Measurements from ENCODE around the gene PRM3. TPM values are rescaled to one million over a fixed set of nuclear protein-coding genes. Genes with fewer than 3 reads are reported as not detected.

PRM3 gene
- total RNA-seq, 1 experiment from 2014 or later, result not detected

GRCh38 chr16:11250786-11251524, 22.5 kb downstream of the PRM3 start:
- H3K9me3 Mint-ChIP-seq (ENCODE audit: low read depth, unreplicated experiment), result no peaks in the 10 kb centered on the region

GRCh38 chr16:11250091-11250785, 23.2 kb downstream of the PRM3 start:
- BruUV-seq (replicated peaks), result no TSS peak
- DNase-seq, result no peak
- Mint-ChIP-seq H3K36me3 (ENCODE audit: insufficient read depth, unreplicated experiment) (peaks cover 14% of the 10 kb centered on the region), H3K27me3 (ENCODE audit: unreplicated experiment) (no peaks in the 10 kb centered on the region), H3K9me3 (ENCODE audit: low read depth, unreplicated experiment) (no peaks in the 10 kb centered on the region), H3K27ac (ENCODE audit: unreplicated experiment) (no peak overlapping the region), H3K4me3 (ENCODE audit: low read depth, unreplicated experiment) (no peak overlapping the region), H3K4me1 (ENCODE audit: low read depth, unreplicated experiment) (no peaks in the 10 kb centered on the region)
- CTCF ChIA-PET, result interaction anchor here (0.7 kb wide), 1 partner anchor 150 kb away, joined by 3 read pairs; no protein-coding TSS in a partner anchor
- intact Hi-C loops (cut with micrococcal nuclease; ENCODE audit: unreplicated experiment), result loop anchor here (10.0 kb wide), 2 partner anchors 115 to 145 kb away; no protein-coding TSS in a partner anchor
- TF ChIP-seq, protein P1, sequence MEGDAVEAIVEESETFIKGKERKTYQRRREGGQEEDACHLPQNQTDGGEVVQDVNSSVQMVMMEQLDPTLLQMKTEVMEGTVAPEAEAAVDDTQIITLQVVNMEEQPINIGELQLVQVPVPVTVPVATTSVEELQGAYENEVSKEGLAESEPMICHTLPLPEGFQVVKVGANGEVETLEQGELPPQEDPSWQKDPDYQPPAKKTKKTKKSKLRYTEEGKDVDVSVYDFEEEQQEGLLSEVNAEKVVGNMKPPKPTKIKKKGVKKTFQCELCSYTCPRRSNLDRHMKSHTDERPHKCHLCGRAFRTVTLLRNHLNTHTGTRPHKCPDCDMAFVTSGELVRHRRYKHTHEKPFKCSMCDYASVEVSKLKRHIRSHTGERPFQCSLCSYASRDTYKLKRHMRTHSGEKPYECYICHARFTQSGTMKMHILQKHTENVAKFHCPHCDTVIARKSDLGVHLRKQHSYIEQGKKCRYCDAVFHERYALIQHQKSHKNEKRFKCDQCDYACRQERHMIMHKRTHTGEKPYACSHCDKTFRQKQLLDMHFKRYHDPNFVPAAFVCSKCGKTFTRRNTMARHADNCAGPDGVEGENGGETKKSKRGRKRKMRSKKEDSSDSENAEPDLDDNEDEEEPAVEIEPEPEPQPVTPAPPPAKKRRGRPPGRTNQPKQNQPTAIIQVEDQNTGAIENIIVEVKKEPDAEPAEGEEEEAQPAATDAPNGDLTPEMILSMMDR (IDR thresholded peaks at IDR 0.05; ENCODE audit: unreplicated experiment), result no peak

More at GRCh38 chr16:11250786-11251524, 22.5 kb downstream of the PRM3 start:
- no peak overlapping the region for H3K4me3 Mint-ChIP-seq (ENCODE audit: low read depth, unreplicated experiment)
- CTCF ChIA-PET, result interaction anchor here (0.7 kb wide), 1 partner anchor 151 kb away, joined by 3 read pairs; no protein-coding TSS in a partner anchor
- intact Hi-C loops (cut with micrococcal nuclease; ENCODE audit: unreplicated experiment), result loop anchor here (10.0 kb wide), 2 partner anchors 116 to 146 kb away; no protein-coding TSS in a partner anchor
- H3K27ac Mint-ChIP-seq (ENCODE audit: unreplicated experiment), result no peak overlapping the region
- no TSS peak for BruUV-seq (replicated peaks)
- H3K4me1 Mint-ChIP-seq (ENCODE audit: low read depth, unreplicated experiment), result no peaks in the 10 kb centered on the region
- no peaks in the 10 kb centered on the region for H3K27me3 Mint-ChIP-seq (ENCODE audit: unreplicated experiment)
- DNase-seq, result no peak
- peaks cover 21% of the 10 kb centered on the region for H3K36me3 Mint-ChIP-seq (ENCODE audit: insufficient read depth, unreplicated experiment)
- TF ChIP-seq, protein P1 (IDR thresholded peaks at IDR 0.05; ENCODE audit: unreplicated experiment), result no peak

DNA sequence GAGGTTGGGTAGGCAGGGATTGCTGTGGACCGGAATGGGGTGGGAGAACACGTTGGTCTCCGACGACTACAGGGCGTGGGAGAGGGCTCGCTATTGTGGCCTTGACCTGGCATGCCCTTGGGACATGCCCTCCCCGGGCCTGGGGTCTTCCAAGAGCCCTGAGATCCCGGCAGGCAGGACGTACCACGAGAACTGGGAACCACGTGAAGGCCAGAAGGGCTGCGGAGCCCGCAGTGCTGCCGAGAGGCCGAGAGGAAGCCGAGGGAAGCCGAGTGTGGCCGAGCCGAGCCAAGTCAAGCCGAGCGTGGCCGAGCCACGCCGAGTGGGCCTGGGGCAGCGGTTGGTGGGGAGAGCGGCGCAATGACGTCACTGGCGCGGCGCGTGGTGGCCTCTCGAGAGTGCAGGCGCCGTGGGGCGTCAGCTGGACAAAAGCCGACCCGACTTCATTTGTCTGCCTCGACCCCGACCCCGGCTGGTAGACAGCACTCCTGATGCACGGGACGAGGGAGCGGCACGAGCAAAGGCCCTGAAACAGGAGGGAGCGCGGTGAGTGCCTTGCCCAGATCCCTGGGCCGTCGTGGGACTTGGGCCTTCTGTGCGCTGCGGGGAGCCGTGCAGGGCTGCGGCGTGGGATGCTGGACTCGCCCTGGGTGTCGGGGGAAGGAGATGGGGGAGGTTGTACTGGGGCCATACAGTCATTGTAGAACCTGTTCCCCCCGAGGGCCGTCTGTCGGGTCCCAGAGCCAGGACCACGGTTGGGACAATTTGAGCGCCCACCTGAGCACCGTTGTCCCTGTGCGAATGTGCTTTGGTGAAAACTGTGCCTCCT, 24.0 kb downstream of the PRM3 start:
- BruUV-seq (replicated peaks), result no TSS peak
- TF ChIP-seq, protein P1 (IDR thresholded peaks at IDR 0.05; ENCODE audit: unreplicated experiment), result no peak
- Mint-ChIP-seq H3K27me3 (ENCODE audit: unreplicated experiment) (no peaks in the 10 kb centered on the region), H3K9me3 (ENCODE audit: low read depth, unreplicated experiment) (no peaks in the 10 kb centered on the region), H3K36me3 (ENCODE audit: insufficient read depth, unreplicated experiment) (peaks cover 6% of the 10 kb centered on the region), H3K4me3 (ENCODE audit: low read depth, unreplicated experiment) (no peak overlapping the region), H3K4me1 (ENCODE audit: low read depth, unreplicated experiment) (no peaks in the 10 kb centered on the region), H3K27ac (ENCODE audit: unreplicated experiment) (no peak overlapping the region)
- intact Hi-C loops (cut with micrococcal nuclease; ENCODE audit: unreplicated experiment), result loop anchor here (10.0 kb wide), 2 partner anchors 115 to 145 kb away; no protein-coding TSS in a partner anchor
- no peak for DNase-seq
- CTCF ChIA-PET, result no interaction called here

DNA sequence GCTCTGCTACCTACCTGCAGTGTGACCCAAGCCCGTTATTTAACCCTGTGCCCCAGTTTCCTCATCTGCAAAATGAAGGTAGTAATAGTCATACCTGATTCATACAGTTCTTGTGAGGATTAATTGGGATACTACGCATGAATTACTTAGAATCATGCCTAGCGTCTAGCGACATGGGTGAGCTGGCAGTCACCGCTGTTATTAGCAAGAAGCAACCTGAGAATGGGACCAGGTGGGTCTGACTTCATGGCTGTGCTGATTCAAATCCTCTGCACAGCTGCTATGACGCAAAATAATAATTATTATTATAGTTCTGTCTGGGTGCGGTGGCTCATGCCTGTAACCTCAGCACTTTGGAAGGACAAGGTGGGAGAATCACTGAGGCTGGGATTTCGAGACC, 25.3 kb downstream of the PRM3 start:
- intact Hi-C loops (cut with micrococcal nuclease; ENCODE audit: unreplicated experiment), result no loop called here
- TF ChIP-seq, protein P1 (IDR thresholded peaks at IDR 0.05; ENCODE audit: unreplicated experiment), result no peak
- no peaks in the 10 kb centered on the region for H3K4me1 Mint-ChIP-seq (ENCODE audit: low read depth, unreplicated experiment)
- H3K4me3 Mint-ChIP-seq (ENCODE audit: low read depth, unreplicated experiment), result no peak overlapping the region
- H3K27ac Mint-ChIP-seq (ENCODE audit: unreplicated experiment), result no peak overlapping the region
- no peak for DNase-seq
- no peaks in the 10 kb centered on the region for H3K27me3 Mint-ChIP-seq (ENCODE audit: unreplicated experiment)
- no TSS peak for BruUV-seq (replicated peaks)
- peaks cover 5% of the 10 kb centered on the region for H3K36me3 Mint-ChIP-seq (ENCODE audit: insufficient read depth, unreplicated experiment)
- no peaks in the 10 kb centered on the region for H3K9me3 Mint-ChIP-seq (ENCODE audit: low read depth, unreplicated experiment)
- CTCF ChIA-PET, result no interaction called here

All from Calu3 (cell line).